GM19438 (cell line): Measurements from ENCODE around the gene MICA.
"Not testable (repeated sequence)": the region's sequence is repeated elsewhere in the genome, so short reads cannot be mapped to it uniquely, and the experiment has no call there.

Source experiments
- ATAC-seq: cut with Tn5 transposase; IDR thresholded peaks from one replicate; pipeline ENCODE4 v1.9.1; 2021; ENCODE audit warnings: low read depth; ENCODE audit not compliant: unreplicated experiment

The MICA gene

GRCh38 chr6:31379850-31380249 is 23.5 kb upstream of the MICA start:
- no peak for ATAC-seq

GRCh38 chr6:31381666-31382065 is 21.7 kb upstream of the MICA start:
- ATAC-seq, result no peak

GRCh38 chr6:31383149-31383548 is 20.2 kb upstream of the MICA start:
- ATAC-seq, result no peak

- ATAC-seq, result no peak
These were observed 18.4 kb upstream of the MICA start for GRCh38 chr6:31385041-31385440.

GRCh38 chr6:31386099-31386498 is 17.3 kb upstream of the MICA start:
- ATAC-seq, result no peak

- ATAC-seq, result no peak
These were observed 16.4 kb upstream of the MICA start for GRCh38 chr6:31386977-31387376.

GRCh38 chr6:31388916-31389801 is 14.2 kb upstream of the MICA start:
- not testable (repeated sequence) for ATAC-seq

GRCh38 chr6:31389802-31390132 is 13.6 kb upstream of the MICA start:
- ATAC-seq, result not testable (repeated sequence)

- no peak for ATAC-seq
These were observed 9.5 kb upstream of the MICA start for GRCh38 chr6:31393932-31394331.

GRCh38 chr6:31394381-31394780 is 9.0 kb upstream of the MICA start:
- no peak for ATAC-seq

GRCh38 chr6:31395832-31396231 is 7.6 kb upstream of the MICA start:
- no peak for ATAC-seq

GRCh38 chr6:31396422-31397152 is 6.8 kb upstream of the MICA start:
- no peak for ATAC-seq

- not testable (repeated sequence) for ATAC-seq
These were observed 6.3 kb upstream of the MICA start for GRCh38 chr6:31397153-31397499.

- ATAC-seq, result no peak
These were observed 5.4 kb upstream of the MICA start for GRCh38 chr6:31397901-31398525.

- ATAC-seq, result no peak
These were observed 3.6 kb upstream of the MICA start for GRCh38 chr6:31399589-31400466.

- no peak for ATAC-seq
These were observed 2.7 kb upstream of the MICA start for GRCh38 chr6:31400467-31401289.

- no peak for ATAC-seq
These were observed 2.0 kb upstream of the MICA start for GRCh38 chr6:31401403-31401802.

GRCh38 chr6:31402324-31403282 is 792 bp upstream of the MICA start:
- no peak for ATAC-seq

GRCh38 chr6:31404061-31404364 is 618 bp downstream of the MICA start:
- ATAC-seq, result not testable (repeated sequence)
